ENCODE data around the gene EPYC.

DNA sequence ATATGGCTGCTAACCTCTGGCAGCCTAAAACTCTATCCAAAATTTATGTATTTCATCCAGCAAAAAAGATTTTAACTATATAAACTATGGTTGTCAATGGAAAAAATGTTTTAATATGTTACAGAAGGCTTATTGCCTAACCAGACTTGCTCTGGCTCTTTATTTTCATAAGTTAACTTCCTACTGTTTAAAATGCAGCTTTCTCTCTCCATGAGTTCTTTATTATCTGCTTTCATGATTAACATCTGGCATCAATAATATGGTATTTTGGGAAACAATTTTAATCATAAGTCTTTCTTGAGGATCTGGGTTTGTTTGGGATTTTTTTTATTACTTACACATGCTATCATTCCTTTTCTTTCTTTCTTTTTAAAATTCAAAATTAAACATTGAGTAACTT is 32.5 kb upstream of the EPYC start:
- TF ChIP-seq CSDC2 (CRISPR knock-in tag; IDR thresholded peaks at IDR 0.05) (no peak), ZNF8 (CRISPR knock-in tag; IDR thresholded peaks at IDR 0.05) (no peak), ZFP30 (CRISPR knock-in tag; IDR thresholded peaks at IDR 0.05) (no peak), TOX (CRISPR knock-in tag; IDR thresholded peaks at IDR 0.05; ENCODE audit: borderline replicate concordance) (no peak), SNAI2 (CRISPR knock-in tag; IDR thresholded peaks at IDR 0.05) (no peak), OSR1 (CRISPR knock-in tag; IDR thresholded peaks at IDR 0.05) (no peak), ISL1 (CRISPR knock-in tag; IDR thresholded peaks at IDR 0.05) (no peak), ZNF565 (CRISPR knock-in tag; conservative IDR thresholded peaks at IDR 0.05; ENCODE audit: low read depth) (no peak), ARNTL (CRISPR knock-in tag; IDR thresholded peaks at IDR 0.05; ENCODE audit: borderline replicate concordance, low read depth) (no peak), ZC3H10 (CRISPR knock-in tag; IDR thresholded peaks at IDR 0.05) (no peak)
- TF ChIP-seq, protein P1, sequence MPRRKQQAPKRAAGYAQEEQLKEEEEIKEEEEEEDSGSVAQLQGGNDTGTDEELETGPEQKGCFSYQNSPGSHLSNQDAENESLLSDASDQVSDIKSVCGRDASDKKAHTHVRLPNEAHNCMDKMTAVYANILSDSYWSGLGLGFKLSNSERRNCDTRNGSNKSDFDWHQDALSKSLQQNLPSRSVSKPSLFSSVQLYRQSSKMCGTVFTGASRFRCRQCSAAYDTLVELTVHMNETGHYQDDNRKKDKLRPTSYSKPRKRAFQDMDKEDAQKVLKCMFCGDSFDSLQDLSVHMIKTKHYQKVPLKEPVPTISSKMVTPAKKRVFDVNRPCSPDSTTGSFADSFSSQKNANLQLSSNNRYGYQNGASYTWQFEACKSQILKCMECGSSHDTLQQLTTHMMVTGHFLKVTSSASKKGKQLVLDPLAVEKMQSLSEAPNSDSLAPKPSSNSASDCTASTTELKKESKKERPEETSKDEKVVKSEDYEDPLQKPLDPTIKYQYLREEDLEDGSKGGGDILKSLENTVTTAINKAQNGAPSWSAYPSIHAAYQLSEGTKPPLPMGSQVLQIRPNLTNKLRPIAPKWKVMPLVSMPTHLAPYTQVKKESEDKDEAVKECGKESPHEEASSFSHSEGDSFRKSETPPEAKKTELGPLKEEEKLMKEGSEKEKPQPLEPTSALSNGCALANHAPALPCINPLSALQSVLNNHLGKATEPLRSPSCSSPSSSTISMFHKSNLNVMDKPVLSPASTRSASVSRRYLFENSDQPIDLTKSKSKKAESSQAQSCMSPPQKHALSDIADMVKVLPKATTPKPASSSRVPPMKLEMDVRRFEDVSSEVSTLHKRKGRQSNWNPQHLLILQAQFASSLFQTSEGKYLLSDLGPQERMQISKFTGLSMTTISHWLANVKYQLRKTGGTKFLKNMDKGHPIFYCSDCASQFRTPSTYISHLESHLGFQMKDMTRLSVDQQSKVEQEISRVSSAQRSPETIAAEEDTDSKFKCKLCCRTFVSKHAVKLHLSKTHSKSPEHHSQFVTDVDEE (CRISPR knock-in tag; IDR thresholded peaks at IDR 0.05) = no peak
- TF ChIP-seq, protein P2, sequence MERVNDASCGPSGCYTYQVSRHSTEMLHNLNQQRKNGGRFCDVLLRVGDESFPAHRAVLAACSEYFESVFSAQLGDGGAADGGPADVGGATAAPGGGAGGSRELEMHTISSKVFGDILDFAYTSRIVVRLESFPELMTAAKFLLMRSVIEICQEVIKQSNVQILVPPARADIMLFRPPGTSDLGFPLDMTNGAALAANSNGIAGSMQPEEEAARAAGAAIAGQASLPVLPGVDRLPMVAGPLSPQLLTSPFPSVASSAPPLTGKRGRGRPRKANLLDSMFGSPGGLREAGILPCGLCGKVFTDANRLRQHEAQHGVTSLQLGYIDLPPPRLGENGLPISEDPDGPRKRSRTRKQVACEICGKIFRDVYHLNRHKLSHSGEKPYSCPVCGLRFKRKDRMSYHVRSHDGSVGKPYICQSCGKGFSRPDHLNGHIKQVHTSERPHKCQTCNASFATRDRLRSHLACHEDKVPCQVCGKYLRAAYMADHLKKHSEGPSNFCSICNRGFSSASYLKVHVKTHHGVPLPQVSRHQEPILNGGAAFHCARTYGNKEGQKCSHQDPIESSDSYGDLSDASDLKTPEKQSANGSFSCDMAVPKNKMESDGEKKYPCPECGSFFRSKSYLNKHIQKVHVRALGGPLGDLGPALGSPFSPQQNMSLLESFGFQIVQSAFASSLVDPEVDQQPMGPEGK (CRISPR knock-in tag; IDR thresholded peaks at IDR 0.05; ENCODE audit: borderline replicate concordance) = no peak
- TF ChIP-seq, protein P3, sequence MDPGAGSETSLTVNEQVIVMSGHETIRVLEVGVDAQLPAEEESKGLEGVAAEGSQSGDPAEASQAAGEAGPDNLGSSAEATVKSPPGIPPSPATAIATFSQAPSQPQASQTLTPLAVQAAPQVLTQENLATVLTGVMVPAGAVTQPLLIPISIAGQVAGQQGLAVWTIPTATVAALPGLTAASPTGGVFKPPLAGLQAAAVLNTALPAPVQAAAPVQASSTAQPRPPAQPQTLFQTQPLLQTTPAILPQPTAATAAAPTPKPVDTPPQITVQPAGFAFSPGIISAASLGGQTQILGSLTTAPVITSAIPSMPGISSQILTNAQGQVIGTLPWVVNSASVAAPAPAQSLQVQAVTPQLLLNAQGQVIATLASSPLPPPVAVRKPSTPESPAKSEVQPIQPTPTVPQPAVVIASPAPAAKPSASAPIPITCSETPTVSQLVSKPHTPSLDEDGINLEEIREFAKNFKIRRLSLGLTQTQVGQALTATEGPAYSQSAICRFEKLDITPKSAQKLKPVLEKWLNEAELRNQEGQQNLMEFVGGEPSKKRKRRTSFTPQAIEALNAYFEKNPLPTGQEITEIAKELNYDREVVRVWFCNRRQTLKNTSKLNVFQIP (CRISPR knock-in tag; IDR thresholded peaks at IDR 0.05; ENCODE audit: borderline replicate concordance, low read depth) = no peak
- TF ChIP-seq, protein P4, sequence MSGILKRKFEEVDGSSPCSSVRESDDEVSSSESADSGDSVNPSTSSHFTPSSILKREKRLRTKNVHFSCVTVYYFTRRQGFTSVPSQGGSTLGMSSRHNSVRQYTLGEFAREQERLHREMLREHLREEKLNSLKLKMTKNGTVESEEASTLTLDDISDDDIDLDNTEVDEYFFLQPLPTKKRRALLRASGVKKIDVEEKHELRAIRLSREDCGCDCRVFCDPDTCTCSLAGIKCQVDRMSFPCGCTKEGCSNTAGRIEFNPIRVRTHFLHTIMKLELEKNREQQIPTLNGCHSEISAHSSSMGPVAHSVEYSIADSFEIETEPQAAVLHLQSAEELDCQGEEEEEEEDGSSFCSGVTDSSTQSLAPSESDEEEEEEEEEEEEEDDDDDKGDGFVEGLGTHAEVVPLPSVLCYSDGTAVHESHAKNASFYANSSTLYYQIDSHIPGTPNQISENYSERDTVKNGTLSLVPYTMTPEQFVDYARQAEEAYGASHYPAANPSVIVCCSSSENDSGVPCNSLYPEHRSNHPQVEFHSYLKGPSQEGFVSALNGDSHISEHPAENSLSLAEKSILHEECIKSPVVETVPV (CRISPR knock-in tag; IDR thresholded peaks at IDR 0.05) = no peak

Data from SK-N-SH treated with all-trans-retinoic acid at 6 μM for 48 hours (cell line).